HG03095 (cell line): ENCODE data around the gene UBC.
A peak's percentile ranks its signal among the peaks of the same experiment; 100 is the strongest.
"Not testable (repeated sequence)": the region's sequence is repeated elsewhere in the genome, so short reads cannot be mapped to it uniquely, and the experiment has no call there.

Experiments
- ATAC-seq: cut with Tn5 transposase; IDR thresholded peaks from one replicate; pipeline ENCODE4 v1.9.1; 2021; ENCODE audit warnings: moderate library complexity; ENCODE audit not compliant: unreplicated experiment

UBC gene

GRCh38 chr12:124915239-124916236 is 1.1 kb upstream of the UBC start:
- peak; percentile 0 for ATAC-seq

- ATAC-seq = no peak
These were observed 717 bp downstream of the UBC start for GRCh38 chr12:124913474-124914391.

DNA sequence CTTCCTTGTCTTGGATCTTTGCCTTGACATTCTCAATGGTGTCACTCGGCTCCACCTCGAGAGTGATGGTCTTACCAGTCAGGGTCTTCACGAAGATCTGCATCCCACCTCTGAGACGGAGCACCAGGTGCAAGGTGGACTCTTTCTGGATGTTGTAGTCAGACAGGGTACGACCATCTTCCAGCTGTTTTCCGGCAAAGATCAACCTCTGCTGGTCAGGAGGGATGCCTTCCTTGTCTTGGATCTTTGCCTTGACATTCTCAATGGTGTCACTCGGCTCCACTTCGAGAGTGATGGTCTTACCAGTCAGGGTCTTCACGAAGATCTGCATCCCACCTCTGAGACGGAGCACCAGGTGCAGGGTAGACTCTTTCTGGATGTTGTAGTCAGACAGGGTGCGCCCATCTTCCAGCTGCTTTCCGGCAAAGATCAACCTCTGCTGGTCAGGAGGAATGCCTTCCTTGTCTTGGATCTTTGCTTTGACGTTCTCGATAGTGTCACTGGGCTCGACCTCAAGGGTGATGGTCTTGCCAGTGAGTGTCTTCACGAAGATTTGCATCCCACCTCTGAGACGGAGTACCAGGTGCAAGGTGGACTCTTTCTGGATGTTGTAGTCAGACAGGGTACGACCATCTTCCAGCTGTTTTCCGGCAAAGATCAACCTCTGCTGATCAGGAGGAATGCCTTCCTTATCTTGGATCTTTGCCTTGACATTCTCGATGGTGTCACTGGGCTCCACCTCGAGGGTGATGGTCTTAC is 1.7 kb downstream of the UBC start:
- ATAC-seq = not testable (repeated sequence)

- ATAC-seq = not testable (repeated sequence)
These were observed 2.9 kb downstream of the UBC start for GRCh38 chr12:124911521-124911920.

- ATAC-seq = no peak
These were observed 3.6 kb downstream of the UBC start for GRCh38 chr12:124910561-124911478.

DNA sequence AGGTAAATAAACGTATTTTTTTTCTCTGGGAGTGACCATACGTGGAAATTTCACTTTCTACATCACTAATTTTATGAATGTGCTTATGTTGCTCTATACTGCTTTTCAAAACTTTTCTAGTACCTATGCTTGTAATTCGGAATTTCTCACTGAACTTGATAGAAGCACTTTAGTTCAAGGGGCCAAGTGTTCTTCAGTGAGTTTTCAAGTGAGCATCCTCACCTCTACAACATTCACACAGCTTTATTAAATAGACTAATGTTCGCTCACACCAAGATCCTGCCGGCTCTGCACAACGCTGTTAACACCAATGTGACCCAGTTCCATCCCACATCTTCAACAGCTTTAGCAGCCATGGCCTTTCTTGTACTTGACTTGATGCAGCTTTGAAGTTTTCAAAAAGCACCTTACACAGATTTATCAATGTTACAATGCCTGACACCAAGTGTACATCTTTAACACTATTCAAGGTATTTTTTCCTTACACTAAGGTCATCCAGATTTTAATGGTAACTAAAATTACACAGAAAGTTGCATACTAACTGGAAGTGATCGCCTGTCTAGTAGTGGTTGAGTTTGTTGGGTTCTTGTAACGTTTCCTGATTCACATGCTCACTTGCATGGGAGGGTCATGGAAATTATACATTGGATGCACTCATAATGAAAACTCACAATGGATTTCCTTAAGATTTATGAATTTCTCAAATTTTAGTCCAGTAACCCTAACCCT is 4.5 kb downstream of the UBC start:
- ATAC-seq = no peak

DNA sequence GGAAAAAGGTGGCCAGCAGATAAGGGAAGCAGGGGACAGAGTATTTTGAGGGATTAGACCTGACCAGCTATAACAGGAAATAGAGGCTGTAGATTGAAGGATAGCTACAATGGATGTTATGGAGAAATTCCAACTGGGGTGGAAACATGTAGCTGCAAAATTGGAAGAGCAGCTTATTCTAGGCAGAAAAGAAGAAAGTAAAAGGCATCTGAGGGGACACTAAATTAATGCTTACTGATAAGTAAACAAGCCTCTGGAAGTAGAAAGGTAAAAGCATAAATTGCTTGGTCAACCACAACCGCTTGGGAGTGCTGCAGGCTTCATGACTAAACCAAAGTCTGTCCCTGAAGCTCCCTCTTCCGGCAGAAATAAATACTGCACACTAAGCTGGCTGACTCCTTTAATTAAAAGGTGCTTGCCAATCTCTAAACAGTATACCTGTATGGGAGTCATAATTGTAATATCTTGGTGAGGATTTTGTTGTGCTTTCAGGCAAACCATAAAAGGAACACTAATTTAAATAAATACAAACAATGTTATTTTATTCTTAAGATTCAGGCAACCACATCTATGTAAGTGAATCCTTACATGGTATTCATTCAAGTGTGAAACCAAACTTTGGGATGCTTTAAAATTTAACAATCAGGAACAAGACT is 7.7 kb downstream of the UBC start:
- peak; percentile 51 for ATAC-seq

GRCh38 chr12:124904306-124905098 is 9.9 kb downstream of the UBC start:
- no peak for ATAC-seq

DNA sequence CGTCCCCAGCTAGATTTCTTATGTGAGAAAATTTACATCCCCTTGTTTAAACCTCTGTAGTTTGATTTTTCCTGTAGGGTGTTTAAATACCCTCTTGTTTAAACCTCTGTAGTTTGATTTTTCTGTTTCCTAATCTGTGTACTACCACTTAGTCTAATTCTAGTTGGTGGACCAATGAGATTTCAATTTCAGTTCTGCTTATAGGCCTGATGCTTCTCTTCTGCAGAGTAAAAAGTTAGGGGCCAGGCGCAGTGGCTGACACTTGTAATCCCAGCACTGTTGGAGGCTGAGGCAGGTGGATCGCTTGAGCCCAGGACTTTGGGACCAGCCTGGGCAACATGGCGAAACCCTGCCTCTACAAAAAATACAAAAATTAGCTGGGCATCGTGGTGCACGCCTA is 11.5 kb downstream of the UBC start:
- ATAC-seq = peak; percentile 54

GRCh38 chr12:124901003-124901402 is 13.4 kb downstream of the UBC start:
- ATAC-seq = no peak

DNA sequence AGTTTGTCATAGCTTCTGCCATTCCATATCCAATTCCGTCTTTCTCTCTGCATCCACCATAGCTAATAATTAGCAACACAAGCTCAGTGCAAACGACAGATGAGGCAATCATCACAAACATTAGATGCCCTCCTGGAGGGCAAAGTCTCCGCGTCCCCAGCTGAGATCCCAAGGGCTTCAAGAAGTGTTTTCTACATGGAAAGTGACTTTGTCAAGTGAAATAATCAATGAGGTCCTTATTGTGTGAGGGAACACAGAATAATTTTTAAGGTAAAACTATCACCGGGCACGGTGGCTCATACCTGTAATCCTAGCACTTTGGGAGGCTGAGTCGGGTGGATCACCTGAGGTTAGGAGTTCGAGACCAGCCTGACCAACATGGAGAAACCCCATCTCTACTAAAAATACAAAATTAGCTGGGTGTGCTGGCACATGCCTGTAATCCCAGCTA is 14.1 kb downstream of the UBC start:
- ATAC-seq = not testable (repeated sequence)

DNA sequence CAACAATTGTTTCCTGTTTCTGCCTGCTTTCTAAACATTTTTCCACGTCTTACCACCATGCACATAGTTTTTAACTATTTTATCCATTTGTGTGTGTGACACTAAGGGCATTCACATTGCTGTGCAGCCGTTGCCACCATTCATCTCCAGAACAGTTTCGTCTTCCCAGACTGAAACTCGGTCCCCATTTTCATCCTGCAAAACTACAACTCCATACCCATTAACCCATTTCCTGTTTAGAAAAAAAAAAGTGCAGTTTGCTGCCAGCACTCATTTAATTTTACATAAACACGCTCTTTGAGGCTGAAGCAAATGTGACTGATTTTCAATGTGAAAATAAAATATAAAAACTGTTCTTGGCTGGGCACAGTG is 15.5 kb downstream of the UBC start:
- ATAC-seq = no peak

GRCh38 chr12:124898200-124898922 is 16.1 kb downstream of the UBC start:
- no peak for ATAC-seq

- ATAC-seq = no peak
These were observed 18.0 kb downstream of the UBC start for GRCh38 chr12:124896461-124896860.

- peak; percentile 53 for ATAC-seq
These were observed 20.5 kb downstream of the UBC start for GRCh38 chr12:124893792-124894516.

- ATAC-seq = no peak
These were observed 26.2 kb downstream of the UBC start for GRCh38 chr12:124888260-124888659.
